ENCODE data around the gene C1QTNF1. TPM values are rescaled to one million over a fixed set of nuclear protein-coding genes. Genes with fewer than 3 reads are reported as not detected.

Gene C1QTNF1
- polyA plus RNA-seq, 1 of the 3 experiments (the other 2 are of a cell fraction), result 14.3 TPM

DNA sequence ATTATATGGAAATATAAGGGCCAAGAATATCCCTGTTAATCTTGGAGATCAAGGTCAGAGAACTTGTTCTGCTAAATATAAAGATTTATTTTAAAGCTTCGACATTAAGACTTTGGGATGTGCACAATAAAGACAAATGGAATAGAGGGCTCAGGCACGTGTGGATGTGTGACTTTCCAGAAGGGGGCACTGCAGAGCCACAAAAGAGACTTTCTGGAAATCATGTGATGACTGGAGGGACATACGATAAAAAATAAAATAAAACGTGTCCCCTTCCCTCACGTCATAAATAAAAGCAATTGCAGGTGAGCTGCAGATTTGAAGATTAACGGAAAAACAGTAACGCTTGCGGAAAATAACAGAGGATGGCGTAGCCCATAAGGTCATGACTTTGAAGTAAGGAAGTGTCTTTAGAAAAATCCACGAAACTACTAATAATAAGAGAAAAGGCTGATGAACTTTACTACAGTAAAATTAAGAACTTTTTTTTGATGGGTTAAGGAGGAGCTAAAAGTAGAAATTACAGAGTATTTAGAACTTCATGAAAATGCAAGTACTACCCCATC is 41.2 kb downstream of the C1QTNF1 start:
- POLR2A ChIA-PET, result interaction anchor here (1.4 kb wide), 1 partner anchor 9 kb away, joined by 3 read pairs; the partner anchor contains the start of gene ENGASE
- no peaks in the 10 kb centered on the region for H3K36me3 ChIP-seq (replicated peaks in 1 of 2; ENCODE audit: control insufficient read depth in 1 of 2, insufficient read depth in 2 of 2, low read length in 1 of 2)
- H3K9me2 ChIP-seq, result no peaks in the 10 kb centered on the region
- DNase-seq, result no peak
- no peaks in the 10 kb centered on the region; the same call in 1 of the 2 replicates for H3K27me3 ChIP-seq (ENCODE audit: insufficient read depth)
- TF ChIP-seq TCF12 (IDR thresholded peaks at IDR 0.05) (no peak), RAD21 (IDR thresholded peaks at IDR 0.05; ENCODE audit: low read length) (peak; percentile 65), TAF1 (IDR thresholded peaks at IDR 0.05; ENCODE audit: borderline replicate concordance, low read depth, low read length) (no peak), USF2 (IDR thresholded peaks at IDR 0.05; ENCODE audit: borderline replicate concordance, low read depth, low read length) (no peak), MAX (IDR thresholded peaks at IDR 0.05; ENCODE audit: low read depth) (peak; percentile 48; the same call in 1 of the 2 replicates), CTCF (IDR thresholded peaks at IDR 0.05) (peak; percentile 68), SMC3 (IDR thresholded peaks at IDR 0.05; ENCODE audit: low read depth, low read length) (peak; percentile 35; the same call in 1 of the 2 replicates)
- CTCF ChIA-PET, result interaction anchor here (0.5 to 25.7 kb wide), 20 partner anchors 10 to 941 kb away, joined by 3 to 529 read pairs (median 6); partner anchors contain the start of gene ENGASE
- 63% methylated on average over 10 of the region's 10 CpGs for WGBS (ENCODE audit: low lambda C conversion rate)
- H3K9ac ChIP-seq, result no peak overlapping the region
- H3K27ac ChIP-seq (ENCODE audit: low read depth in 2 of 2, low read length in 1 of 2), result no peak overlapping the region
- no peaks in the 10 kb centered on the region for H4K20me1 ChIP-seq (ENCODE audit: insufficient read depth)
- no peaks in the 10 kb centered on the region for H3K4me1 ChIP-seq (ENCODE audit: control insufficient read depth in 1 of 2, insufficient read depth in 2 of 2, low read depth in 1 of 2, low read length in 1 of 2)
- no peaks in the 10 kb centered on the region for H3F3A ChIP-seq (replicated peaks; ENCODE audit: insufficient read depth)
- H3K4me2 ChIP-seq, result no peak overlapping the region
- H3K79me2 ChIP-seq (ENCODE audit: insufficient read depth), result no peaks in the 10 kb centered on the region
- no peak overlapping the region for H2AFZ ChIP-seq (ENCODE audit: low read depth)
- H3K4me3 ChIP-seq (ENCODE audit: low read depth in 2 of 2, low read length in 1 of 2), result no peak overlapping the region
- H3K9me3 ChIP-seq, result no peaks in the 10 kb centered on the region

DNA sequence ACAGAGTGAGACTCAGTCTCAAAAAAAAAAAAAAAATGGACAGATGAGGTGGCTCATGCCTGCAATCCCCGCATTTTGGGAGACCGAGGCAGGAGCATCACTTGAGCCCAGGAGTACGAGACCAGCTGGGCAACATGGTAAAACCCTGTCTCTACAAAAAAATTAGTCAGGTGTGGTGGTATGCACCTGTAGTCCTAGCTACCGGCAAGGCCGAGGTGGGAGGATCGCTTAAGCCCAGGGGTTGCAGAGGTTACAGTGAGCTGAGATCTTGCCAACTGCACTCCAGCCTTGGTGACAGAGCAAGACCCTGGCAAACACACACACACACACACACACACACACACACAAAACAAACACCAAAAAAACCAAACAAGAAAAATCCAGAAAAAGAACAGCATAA is 43.0 kb downstream of the C1QTNF1 start:
- CTCF ChIA-PET, result interaction anchor here (0.6 to 25.7 kb wide), 11 partner anchors 17 to 326 kb away, joined by 3 to 529 read pairs (median 5); no protein-coding TSS in a partner anchor
- TF ChIP-seq CHD2 (IDR thresholded peaks at IDR 0.05; ENCODE audit: low read length, partially characterized antibody), result no peak
- no peak for TF ChIP-seq MXI1 (IDR thresholded peaks at IDR 0.05; ENCODE audit: low read depth, low read length)
- no peak for TF ChIP-seq MAX (IDR thresholded peaks at IDR 0.05; ENCODE audit: low read depth)
- TF ChIP-seq RCOR1 (IDR thresholded peaks at IDR 0.05; ENCODE audit: low read length), result no peak
- TF ChIP-seq USF2 (IDR thresholded peaks at IDR 0.05; ENCODE audit: borderline replicate concordance, low read depth, low read length), result no peak
- TF ChIP-seq TCF12 (IDR thresholded peaks at IDR 0.05), result no peak
- no peak for TF ChIP-seq FOXM1 (IDR thresholded peaks at IDR 0.05; ENCODE audit: low read depth)
- no peak for TF ChIP-seq REST (IDR thresholded peaks at IDR 0.05; ENCODE audit: low read depth, low read length)
- TF ChIP-seq EP300 (IDR thresholded peaks at IDR 0.05; ENCODE audit: borderline replicate concordance in 1 of 2, low read depth in 1 of 2, low read length in 1 of 2), result no peak
- TF ChIP-seq MEF2A (IDR thresholded peaks at IDR 0.05; ENCODE audit: borderline replicate concordance, low read depth), result no peak
- TF ChIP-seq, protein P1, sequence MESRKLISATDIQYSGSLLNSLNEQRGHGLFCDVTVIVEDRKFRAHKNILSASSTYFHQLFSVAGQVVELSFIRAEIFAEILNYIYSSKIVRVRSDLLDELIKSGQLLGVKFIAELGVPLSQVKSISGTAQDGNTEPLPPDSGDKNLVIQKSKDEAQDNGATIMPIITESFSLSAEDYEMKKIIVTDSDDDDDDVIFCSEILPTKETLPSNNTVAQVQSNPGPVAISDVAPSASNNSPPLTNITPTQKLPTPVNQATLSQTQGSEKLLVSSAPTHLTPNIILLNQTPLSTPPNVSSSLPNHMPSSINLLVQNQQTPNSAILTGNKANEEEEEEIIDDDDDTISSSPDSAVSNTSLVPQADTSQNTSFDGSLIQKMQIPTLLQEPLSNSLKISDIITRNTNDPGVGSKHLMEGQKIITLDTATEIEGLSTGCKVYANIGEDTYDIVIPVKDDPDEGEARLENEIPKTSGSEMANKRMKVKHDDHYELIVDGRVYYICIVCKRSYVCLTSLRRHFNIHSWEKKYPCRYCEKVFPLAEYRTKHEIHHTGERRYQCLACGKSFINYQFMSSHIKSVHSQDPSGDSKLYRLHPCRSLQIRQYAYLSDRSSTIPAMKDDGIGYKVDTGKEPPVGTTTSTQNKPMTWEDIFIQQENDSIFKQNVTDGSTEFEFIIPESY (IDR thresholded peaks at IDR 0.05; ENCODE audit: borderline replicate concordance, low read depth), result no peak
- no peak for TF ChIP-seq ELF1 (IDR thresholded peaks at IDR 0.05)

More for the DNA sequence above, 43.0 kb downstream of the C1QTNF1 start:
- WGBS (ENCODE audit: low lambda C conversion rate), result 87% methylated on average over 6 of the region's 6 CpGs
- POLR2A ChIA-PET, result no interaction called here
- H2AFZ ChIP-seq (ENCODE audit: low read depth), result no peak overlapping the region
- no peak overlapping the region for H3K4me3 ChIP-seq (ENCODE audit: low read depth in 2 of 2, low read length in 1 of 2)
- no peaks in the 10 kb centered on the region for H4K20me1 ChIP-seq (ENCODE audit: insufficient read depth)
- H3K79me2 ChIP-seq (ENCODE audit: insufficient read depth), result no peaks in the 10 kb centered on the region
- H3K27ac ChIP-seq (ENCODE audit: low read depth in 2 of 2, low read length in 1 of 2), result no peak overlapping the region
- H3K36me3 ChIP-seq (replicated peaks in 1 of 2; ENCODE audit: control insufficient read depth in 1 of 2, insufficient read depth in 2 of 2, low read length in 1 of 2), result no peaks in the 10 kb centered on the region
- no peaks in the 10 kb centered on the region; the same call in 1 of the 2 replicates for H3K27me3 ChIP-seq (ENCODE audit: insufficient read depth)
- no peak overlapping the region for H3K4me2 ChIP-seq
- H3F3A ChIP-seq (replicated peaks; ENCODE audit: insufficient read depth), result no peaks in the 10 kb centered on the region
- no peaks in the 10 kb centered on the region for H3K9me3 ChIP-seq
- no peak for DNase-seq
- no peak overlapping the region for H3K9ac ChIP-seq
- H3K9me2 ChIP-seq, result no peaks in the 10 kb centered on the region
- H3K4me1 ChIP-seq (ENCODE audit: control insufficient read depth in 1 of 2, insufficient read depth in 2 of 2, low read depth in 1 of 2, low read length in 1 of 2), result no peaks in the 10 kb centered on the region

Measured in SK-N-SH (cell line).